ENCODE results near the gene PFKFB3.
"Not testable (repeated sequence)": the region's sequence is repeated elsewhere in the genome, so short reads cannot be mapped to it uniquely, and the experiment has no call there.

PFKFB3 gene

GRCh38 chr10:6296425-6296824 is 93.7 kb downstream of the PFKFB3 start:
- not testable (repeated sequence) for H3K27me3 ChIP-seq (replicated peaks; ENCODE audit: control insufficient read depth, insufficient read depth, low read length, poor library complexity, severe bottlenecking); H3K36me3 ChIP-seq (ENCODE audit: control insufficient read depth, insufficient read depth, low read length); H3K27ac ChIP-seq (ENCODE audit: insufficient read depth, low read length, poor library complexity, severe bottlenecking); H3K9me3 ChIP-seq (ENCODE audit: control insufficient read depth, low read length); H3K4me3 ChIP-seq (ENCODE audit: insufficient read depth, low read depth, low read length, poor library complexity, severe bottlenecking); DNase-seq
- H3K4me1 ChIP-seq (ENCODE audit: control insufficient read depth, insufficient read depth, low read length, poor library complexity, severe bottlenecking), result peaks cover 17% of the 10 kb centered on the region

- H3K36me3 ChIP-seq (ENCODE audit: control insufficient read depth, insufficient read depth, low read length), result no peaks in the 10 kb centered on the region
- H3K4me3 ChIP-seq (ENCODE audit: insufficient read depth, low read depth, low read length, poor library complexity, severe bottlenecking), result no peak overlapping the region
- H3K4me1 ChIP-seq (ENCODE audit: control insufficient read depth, insufficient read depth, low read length, poor library complexity, severe bottlenecking), result peaks cover 13% of the 10 kb centered on the region
- H3K27me3 ChIP-seq (replicated peaks; ENCODE audit: control insufficient read depth, insufficient read depth, low read length, poor library complexity, severe bottlenecking), result no peaks in the 10 kb centered on the region
- no peaks in the 10 kb centered on the region for H3K9me3 ChIP-seq (ENCODE audit: control insufficient read depth, low read length)
- no peak overlapping the region for H3K27ac ChIP-seq (ENCODE audit: insufficient read depth, low read length, poor library complexity, severe bottlenecking)
- no peak for DNase-seq
These were observed 94.1 kb downstream of the PFKFB3 start for GRCh38 chr10:6296828-6297251.

GRCh38 chr10:6297522-6297921 is 94.8 kb downstream of the PFKFB3 start:
- DNase-seq, result no peak
- H3K4me3 ChIP-seq (ENCODE audit: insufficient read depth, low read depth, low read length, poor library complexity, severe bottlenecking), result no peak overlapping the region
- no peak overlapping the region for H3K27ac ChIP-seq (ENCODE audit: insufficient read depth, low read length, poor library complexity, severe bottlenecking)
- peaks cover 12% of the 10 kb centered on the region for H3K4me1 ChIP-seq (ENCODE audit: control insufficient read depth, insufficient read depth, low read length, poor library complexity, severe bottlenecking)
- H3K27me3 ChIP-seq (replicated peaks; ENCODE audit: control insufficient read depth, insufficient read depth, low read length, poor library complexity, severe bottlenecking), result no peaks in the 10 kb centered on the region
- H3K36me3 ChIP-seq (ENCODE audit: control insufficient read depth, insufficient read depth, low read length), result no peaks in the 10 kb centered on the region
- H3K9me3 ChIP-seq (ENCODE audit: control insufficient read depth, low read length), result no peaks in the 10 kb centered on the region

- no peak for DNase-seq
- Histone ChIP-seq H3K27me3 (replicated peaks; ENCODE audit: control insufficient read depth, insufficient read depth, low read length, poor library complexity, severe bottlenecking) (no peaks in the 10 kb centered on the region), H3K9me3 (ENCODE audit: control insufficient read depth, low read length) (no peaks in the 10 kb centered on the region), H3K4me1 (ENCODE audit: control insufficient read depth, insufficient read depth, low read length, poor library complexity, severe bottlenecking) (peaks cover 12% of the 10 kb centered on the region), H3K27ac (ENCODE audit: insufficient read depth, low read length, poor library complexity, severe bottlenecking) (no peak overlapping the region), H3K4me3 (ENCODE audit: insufficient read depth, low read depth, low read length, poor library complexity, severe bottlenecking) (no peak overlapping the region), H3K36me3 (ENCODE audit: control insufficient read depth, insufficient read depth, low read length) (no peaks in the 10 kb centered on the region)
These were observed 95.2 kb downstream of the PFKFB3 start for GRCh38 chr10:6297951-6298381.

- H3K36me3 ChIP-seq (ENCODE audit: control insufficient read depth, insufficient read depth, low read length), result no peaks in the 10 kb centered on the region
- peaks cover 12% of the 10 kb centered on the region for H3K4me1 ChIP-seq (ENCODE audit: control insufficient read depth, insufficient read depth, low read length, poor library complexity, severe bottlenecking)
- no peak for DNase-seq
- H3K27me3 ChIP-seq (replicated peaks; ENCODE audit: control insufficient read depth, insufficient read depth, low read length, poor library complexity, severe bottlenecking), result no peaks in the 10 kb centered on the region
- no peak overlapping the region for H3K4me3 ChIP-seq (ENCODE audit: insufficient read depth, low read depth, low read length, poor library complexity, severe bottlenecking)
- no peaks in the 10 kb centered on the region for H3K9me3 ChIP-seq (ENCODE audit: control insufficient read depth, low read length)
- H3K27ac ChIP-seq (ENCODE audit: insufficient read depth, low read length, poor library complexity, severe bottlenecking), result no peak overlapping the region
These were observed 95.7 kb downstream of the PFKFB3 start for GRCh38 chr10:6298428-6298827.

GRCh38 chr10:6299234-6299633 is 96.5 kb downstream of the PFKFB3 start:
- Histone ChIP-seq H3K27ac (ENCODE audit: insufficient read depth, low read length, poor library complexity, severe bottlenecking) (no peak overlapping the region), H3K27me3 (replicated peaks; ENCODE audit: control insufficient read depth, insufficient read depth, low read length, poor library complexity, severe bottlenecking) (no peaks in the 10 kb centered on the region), H3K36me3 (ENCODE audit: control insufficient read depth, insufficient read depth, low read length) (no peaks in the 10 kb centered on the region), H3K9me3 (ENCODE audit: control insufficient read depth, low read length) (no peaks in the 10 kb centered on the region), H3K4me1 (ENCODE audit: control insufficient read depth, insufficient read depth, low read length, poor library complexity, severe bottlenecking) (peaks cover 12% of the 10 kb centered on the region), H3K4me3 (ENCODE audit: insufficient read depth, low read depth, low read length, poor library complexity, severe bottlenecking) (no peak overlapping the region)
- no peak for DNase-seq

GRCh38 chr10:6299743-6300105 is 97.0 kb downstream of the PFKFB3 start:
- Histone ChIP-seq H3K4me3 (ENCODE audit: insufficient read depth, low read depth, low read length, poor library complexity, severe bottlenecking) (no peak overlapping the region), H3K27me3 (replicated peaks; ENCODE audit: control insufficient read depth, insufficient read depth, low read length, poor library complexity, severe bottlenecking) (no peaks in the 10 kb centered on the region), H3K9me3 (ENCODE audit: control insufficient read depth, low read length) (no peaks in the 10 kb centered on the region), H3K4me1 (ENCODE audit: control insufficient read depth, insufficient read depth, low read length, poor library complexity, severe bottlenecking) (peaks cover 12% of the 10 kb centered on the region), H3K27ac (ENCODE audit: insufficient read depth, low read length, poor library complexity, severe bottlenecking) (no peak overlapping the region), H3K36me3 (ENCODE audit: control insufficient read depth, insufficient read depth, low read length) (no peaks in the 10 kb centered on the region)
- no peak for DNase-seq

GRCh38 chr10:6300106-6300783 is 97.5 kb downstream of the PFKFB3 start:
- peak overlapping the region; percentile 12 for H3K27ac ChIP-seq (ENCODE audit: insufficient read depth, low read length, poor library complexity, severe bottlenecking)
- H3K4me3 ChIP-seq (ENCODE audit: insufficient read depth, low read depth, low read length, poor library complexity, severe bottlenecking), result no peak overlapping the region
- peak in 2 of 3 donors; percentile 9 to 40 for DNase-seq
- H3K9me3 ChIP-seq (ENCODE audit: control insufficient read depth, low read length), result no peaks in the 10 kb centered on the region
- peaks cover 12% of the 10 kb centered on the region for H3K4me1 ChIP-seq (ENCODE audit: control insufficient read depth, insufficient read depth, low read length, poor library complexity, severe bottlenecking)
- no peaks in the 10 kb centered on the region for H3K27me3 ChIP-seq (replicated peaks; ENCODE audit: control insufficient read depth, insufficient read depth, low read length, poor library complexity, severe bottlenecking)
- no peaks in the 10 kb centered on the region for H3K36me3 ChIP-seq (ENCODE audit: control insufficient read depth, insufficient read depth, low read length)

- no peaks in the 10 kb centered on the region for H3K36me3 ChIP-seq (ENCODE audit: control insufficient read depth, insufficient read depth, low read length)
- no peak overlapping the region for H3K4me3 ChIP-seq (ENCODE audit: insufficient read depth, low read depth, low read length, poor library complexity, severe bottlenecking)
- no peak overlapping the region for H3K27ac ChIP-seq (ENCODE audit: insufficient read depth, low read length, poor library complexity, severe bottlenecking)
- no peaks in the 10 kb centered on the region for H3K27me3 ChIP-seq (replicated peaks; ENCODE audit: control insufficient read depth, insufficient read depth, low read length, poor library complexity, severe bottlenecking)
- H3K4me1 ChIP-seq (ENCODE audit: control insufficient read depth, insufficient read depth, low read length, poor library complexity, severe bottlenecking), result peaks cover 12% of the 10 kb centered on the region
- DNase-seq, result no peak
- no peaks in the 10 kb centered on the region for H3K9me3 ChIP-seq (ENCODE audit: control insufficient read depth, low read length)
These were observed 98.2 kb downstream of the PFKFB3 start for GRCh38 chr10:6300784-6301460.

- no peaks in the 10 kb centered on the region for H3K27me3 ChIP-seq (replicated peaks; ENCODE audit: control insufficient read depth, insufficient read depth, low read length, poor library complexity, severe bottlenecking)
- H3K27ac ChIP-seq (ENCODE audit: insufficient read depth, low read length, poor library complexity, severe bottlenecking), result no peak overlapping the region
- H3K4me3 ChIP-seq (ENCODE audit: insufficient read depth, low read depth, low read length, poor library complexity, severe bottlenecking), result no peak overlapping the region
- H3K9me3 ChIP-seq (ENCODE audit: control insufficient read depth, low read length), result no peaks in the 10 kb centered on the region
- DNase-seq, result no peak
- H3K36me3 ChIP-seq (ENCODE audit: control insufficient read depth, insufficient read depth, low read length), result no peaks in the 10 kb centered on the region
- H3K4me1 ChIP-seq (ENCODE audit: control insufficient read depth, insufficient read depth, low read length, poor library complexity, severe bottlenecking), result peaks cover 12% of the 10 kb centered on the region
These were observed 98.8 kb downstream of the PFKFB3 start for GRCh38 chr10:6301488-6302075.

Data from effector memory CD4-positive, alpha-beta T cell (primary cell).